GM12864 (cell line): Measurements from ENCODE around the gene FNDC3B.

Source experiments
- DNase-seq: peaks from one replicate; pipeline ENCODE4 v3.0.0-alpha.2; 2011; ENCODE audit warnings: low read depth
- H3K4me3 ChIP-seq: 2 replicates; pipeline ENCODE4 v1.5.1; 2011; ENCODE audit warnings: mild to moderate bottlenecking, low read depth, low read length, control low read depth
- CTCF ChIP-seq: IDR thresholded peaks from 2 replicates; pipeline ENCODE4 v1.5.1; 2011; ENCODE audit warnings: low read depth, mild to moderate bottlenecking, moderate library complexity, low read length, control low read depth, inconsistent platforms; ENCODE audit errors: missing control alignments

The FNDC3B gene

GRCh38 chr3:172189987-172190603, 150.7 kb downstream of the FNDC3B start:
- no peak for TF ChIP-seq CTCF
- H3K4me3 ChIP-seq, result no peak overlapping the region
- no peak for DNase-seq

- H3K4me3 ChIP-seq, result no peak overlapping the region
- no peak for DNase-seq
- no peak for TF ChIP-seq CTCF
Measured at GRCh38 chr3:172190980-172191379, 151.6 kb downstream of the FNDC3B start.

GRCh38 chr3:172191629-172192028, 152.3 kb downstream of the FNDC3B start:
- no peak overlapping the region for H3K4me3 ChIP-seq
- no peak for TF ChIP-seq CTCF
- no peak for DNase-seq

GRCh38 chr3:172192830-172193415, 153.5 kb downstream of the FNDC3B start:
- TF ChIP-seq CTCF, result no peak
- no peak overlapping the region for H3K4me3 ChIP-seq
- no peak for DNase-seq

GRCh38 chr3:172193436-172193835, 154.1 kb downstream of the FNDC3B start:
- TF ChIP-seq CTCF, result no peak
- no peak overlapping the region for H3K4me3 ChIP-seq
- DNase-seq, result no peak

GRCh38 chr3:172194702-172195406, 155.5 kb downstream of the FNDC3B start:
- DNase-seq, result no peak
- no peak overlapping the region for H3K4me3 ChIP-seq
- TF ChIP-seq CTCF, result no peak
